Measurements from ENCODE around the gene RRP1B. TPM values are rescaled to one million over a fixed set of nuclear protein-coding genes. Genes with fewer than 3 reads are reported as not detected.

Gene RRP1B
- total RNA-seq, 1 experiment from 2014 or later: 30.7 TPM

DNA sequence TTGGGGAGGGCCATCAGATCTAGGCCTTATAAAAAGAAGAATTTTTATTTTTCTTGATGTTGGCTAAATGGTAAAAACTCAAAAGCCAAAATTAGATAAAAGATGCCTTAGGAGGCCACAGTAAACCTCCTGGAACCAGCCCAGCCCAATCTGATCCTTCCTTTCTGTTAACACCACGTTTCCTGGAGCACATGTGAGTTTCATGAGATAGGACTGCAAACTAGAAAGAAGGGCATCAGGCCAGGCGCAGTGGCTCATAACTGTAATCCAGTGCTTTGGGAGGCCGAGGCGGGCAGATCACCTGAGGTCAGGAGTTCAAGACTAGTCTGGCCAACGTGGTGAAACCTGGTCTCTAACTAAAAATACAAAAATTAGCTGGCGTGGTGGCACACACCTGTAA is 6.7 kb upstream of the RRP1B start:
- TF ChIP-seq, protein P1, sequence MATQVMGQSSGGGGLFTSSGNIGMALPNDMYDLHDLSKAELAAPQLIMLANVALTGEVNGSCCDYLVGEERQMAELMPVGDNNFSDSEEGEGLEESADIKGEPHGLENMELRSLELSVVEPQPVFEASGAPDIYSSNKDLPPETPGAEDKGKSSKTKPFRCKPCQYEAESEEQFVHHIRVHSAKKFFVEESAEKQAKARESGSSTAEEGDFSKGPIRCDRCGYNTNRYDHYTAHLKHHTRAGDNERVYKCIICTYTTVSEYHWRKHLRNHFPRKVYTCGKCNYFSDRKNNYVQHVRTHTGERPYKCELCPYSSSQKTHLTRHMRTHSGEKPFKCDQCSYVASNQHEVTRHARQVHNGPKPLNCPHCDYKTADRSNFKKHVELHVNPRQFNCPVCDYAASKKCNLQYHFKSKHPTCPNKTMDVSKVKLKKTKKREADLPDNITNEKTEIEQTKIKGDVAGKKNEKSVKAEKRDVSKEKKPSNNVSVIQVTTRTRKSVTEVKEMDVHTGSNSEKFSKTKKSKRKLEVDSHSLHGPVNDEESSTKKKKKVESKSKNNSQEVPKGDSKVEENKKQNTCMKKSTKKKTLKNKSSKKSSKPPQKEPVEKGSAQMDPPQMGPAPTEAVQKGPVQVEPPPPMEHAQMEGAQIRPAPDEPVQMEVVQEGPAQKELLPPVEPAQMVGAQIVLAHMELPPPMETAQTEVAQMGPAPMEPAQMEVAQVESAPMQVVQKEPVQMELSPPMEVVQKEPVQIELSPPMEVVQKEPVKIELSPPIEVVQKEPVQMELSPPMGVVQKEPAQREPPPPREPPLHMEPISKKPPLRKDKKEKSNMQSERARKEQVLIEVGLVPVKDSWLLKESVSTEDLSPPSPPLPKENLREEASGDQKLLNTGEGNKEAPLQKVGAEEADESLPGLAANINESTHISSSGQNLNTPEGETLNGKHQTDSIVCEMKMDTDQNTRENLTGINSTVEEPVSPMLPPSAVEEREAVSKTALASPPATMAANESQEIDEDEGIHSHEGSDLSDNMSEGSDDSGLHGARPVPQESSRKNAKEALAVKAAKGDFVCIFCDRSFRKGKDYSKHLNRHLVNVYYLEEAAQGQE (IDR thresholded peaks at IDR 0.05; ENCODE audit: insufficient read depth in 1 of 2, low read depth in 2 of 2, low read length in 1 of 2): no peak
- TF ChIP-seq, protein P2, sequence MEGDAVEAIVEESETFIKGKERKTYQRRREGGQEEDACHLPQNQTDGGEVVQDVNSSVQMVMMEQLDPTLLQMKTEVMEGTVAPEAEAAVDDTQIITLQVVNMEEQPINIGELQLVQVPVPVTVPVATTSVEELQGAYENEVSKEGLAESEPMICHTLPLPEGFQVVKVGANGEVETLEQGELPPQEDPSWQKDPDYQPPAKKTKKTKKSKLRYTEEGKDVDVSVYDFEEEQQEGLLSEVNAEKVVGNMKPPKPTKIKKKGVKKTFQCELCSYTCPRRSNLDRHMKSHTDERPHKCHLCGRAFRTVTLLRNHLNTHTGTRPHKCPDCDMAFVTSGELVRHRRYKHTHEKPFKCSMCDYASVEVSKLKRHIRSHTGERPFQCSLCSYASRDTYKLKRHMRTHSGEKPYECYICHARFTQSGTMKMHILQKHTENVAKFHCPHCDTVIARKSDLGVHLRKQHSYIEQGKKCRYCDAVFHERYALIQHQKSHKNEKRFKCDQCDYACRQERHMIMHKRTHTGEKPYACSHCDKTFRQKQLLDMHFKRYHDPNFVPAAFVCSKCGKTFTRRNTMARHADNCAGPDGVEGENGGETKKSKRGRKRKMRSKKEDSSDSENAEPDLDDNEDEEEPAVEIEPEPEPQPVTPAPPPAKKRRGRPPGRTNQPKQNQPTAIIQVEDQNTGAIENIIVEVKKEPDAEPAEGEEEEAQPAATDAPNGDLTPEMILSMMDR (IDR thresholded peaks at IDR 0.05): no peak
- TF ChIP-seq TCF7L2 (IDR thresholded peaks at IDR 0.05; ENCODE audit: low read depth, low read length) (no peak), SIN3A (IDR thresholded peaks at IDR 0.05; ENCODE audit: borderline replicate concordance, insufficient read depth, low read depth, low read length) (no peak), POLR2AphosphoS5 (IDR thresholded peaks at IDR 0.05; ENCODE audit: low read depth, low read length) (no peak)
- H3K27ac ChIP-seq (ENCODE audit: low read length): no peak overlapping the region
- no TSS peak for BruUV-seq (replicated peaks)
- ChIA-PET POLR2A (no interaction called here), CTCF (no interaction called here)
- no peaks in the 10 kb centered on the region for H3K36me3 ChIP-seq (ENCODE audit: control insufficient read depth, insufficient read depth, low read length)
- intact Hi-C loops (cut with micrococcal nuclease; ENCODE audit: unreplicated experiment): no loop called here
- no peaks in the 10 kb centered on the region for H3K4me1 ChIP-seq (ENCODE audit: control insufficient read depth, insufficient read depth, low read length)
- H3K27me3 ChIP-seq (ENCODE audit: control insufficient read depth, insufficient read depth, low read length): no peaks in the 10 kb centered on the region
- no peaks in the 10 kb centered on the region for H3K9me3 ChIP-seq (ENCODE audit: control insufficient read depth, insufficient read depth, low read depth, low read length)
- ATAC-seq (no peak), DNase-seq (ENCODE audit: low read depth, low spot score) (no peak)
- in situ Hi-C loops (cut with HindIII; ENCODE audit: low pct_unique_long_range_greater_than_20kb, low sequenced_read_pairs): no loop called here
- no peak overlapping the region for H3K4me3 ChIP-seq (ENCODE audit: low read depth in 2 of 2, low read length in 2 of 2)

DNA sequence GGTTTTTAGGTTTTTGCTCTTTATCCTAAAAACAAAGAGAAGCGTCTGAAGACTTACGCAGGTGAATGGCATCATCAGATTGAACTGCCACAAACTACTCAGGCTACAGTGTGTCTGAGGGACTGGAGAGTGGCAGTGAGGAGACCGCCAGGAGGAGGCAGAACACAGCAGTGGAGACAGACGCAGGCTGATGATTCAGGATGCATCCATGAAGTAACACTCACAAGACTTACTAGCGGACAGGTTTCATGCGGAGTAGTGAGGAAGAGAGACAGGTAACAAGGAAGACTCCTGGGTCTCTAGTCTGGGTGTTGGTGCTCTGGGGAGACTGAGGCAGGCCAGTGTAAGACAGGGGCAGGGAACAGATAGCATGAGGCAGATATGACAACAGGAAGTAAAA is 5.7 kb upstream of the RRP1B start:
- ChIA-PET POLR2A (no interaction called here), CTCF (no interaction called here)
- Histone ChIP-seq H3K27me3 (ENCODE audit: control insufficient read depth, insufficient read depth, low read length) (no peaks in the 10 kb centered on the region), H3K4me1 (ENCODE audit: control insufficient read depth, insufficient read depth, low read length) (no peaks in the 10 kb centered on the region), H3K4me3 (ENCODE audit: low read depth in 2 of 2, low read length in 2 of 2) (no peak overlapping the region), H3K36me3 (ENCODE audit: control insufficient read depth, insufficient read depth, low read length) (no peaks in the 10 kb centered on the region), H3K27ac (ENCODE audit: low read length) (no peak overlapping the region), H3K9me3 (ENCODE audit: control insufficient read depth, insufficient read depth, low read depth, low read length) (no peaks in the 10 kb centered on the region)
- intact Hi-C loops (cut with micrococcal nuclease; ENCODE audit: unreplicated experiment) (no loop called here), in situ Hi-C loops (cut with HindIII; ENCODE audit: low pct_unique_long_range_greater_than_20kb, low sequenced_read_pairs) (no loop called here)
- DNase-seq (ENCODE audit: low read depth, low spot score) (no peak), ATAC-seq (no peak)
- BruUV-seq (replicated peaks): no TSS peak
- TF ChIP-seq POLR2AphosphoS5 (IDR thresholded peaks at IDR 0.05; ENCODE audit: low read depth, low read length) (no peak), SIN3A (IDR thresholded peaks at IDR 0.05; ENCODE audit: borderline replicate concordance, insufficient read depth, low read depth, low read length) (no peak), TCF7L2 (IDR thresholded peaks at IDR 0.05; ENCODE audit: low read depth, low read length) (no peak)
- TF ChIP-seq, protein P2 (IDR thresholded peaks at IDR 0.05): no peak
- TF ChIP-seq, protein P1 (IDR thresholded peaks at IDR 0.05; ENCODE audit: insufficient read depth in 1 of 2, low read depth in 2 of 2, low read length in 1 of 2): no peak

All from Panc1 (cell line).